Measurements from ENCODE around the gene HES1.

DNA sequence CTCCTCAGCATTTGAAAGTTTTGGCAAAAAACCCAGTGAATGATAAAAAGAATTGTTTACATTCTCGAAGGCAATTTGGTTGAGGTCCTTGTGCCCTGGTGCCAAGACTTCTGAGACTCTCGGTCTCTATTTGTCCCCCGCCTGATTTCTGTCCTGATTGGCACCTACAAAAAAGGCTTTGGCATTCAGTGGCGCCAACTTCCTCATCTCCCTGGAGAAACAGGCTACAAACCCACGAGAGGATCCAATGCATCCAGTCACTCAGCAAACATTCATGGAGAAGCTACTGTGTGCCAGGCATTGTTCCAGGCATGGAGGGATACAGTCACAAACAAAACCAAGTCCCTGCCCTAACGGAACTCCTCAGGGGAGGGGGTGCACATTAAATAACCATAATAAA lies 42.7 kb downstream of the HES1 start:
- TF ChIP-seq, protein P1, sequence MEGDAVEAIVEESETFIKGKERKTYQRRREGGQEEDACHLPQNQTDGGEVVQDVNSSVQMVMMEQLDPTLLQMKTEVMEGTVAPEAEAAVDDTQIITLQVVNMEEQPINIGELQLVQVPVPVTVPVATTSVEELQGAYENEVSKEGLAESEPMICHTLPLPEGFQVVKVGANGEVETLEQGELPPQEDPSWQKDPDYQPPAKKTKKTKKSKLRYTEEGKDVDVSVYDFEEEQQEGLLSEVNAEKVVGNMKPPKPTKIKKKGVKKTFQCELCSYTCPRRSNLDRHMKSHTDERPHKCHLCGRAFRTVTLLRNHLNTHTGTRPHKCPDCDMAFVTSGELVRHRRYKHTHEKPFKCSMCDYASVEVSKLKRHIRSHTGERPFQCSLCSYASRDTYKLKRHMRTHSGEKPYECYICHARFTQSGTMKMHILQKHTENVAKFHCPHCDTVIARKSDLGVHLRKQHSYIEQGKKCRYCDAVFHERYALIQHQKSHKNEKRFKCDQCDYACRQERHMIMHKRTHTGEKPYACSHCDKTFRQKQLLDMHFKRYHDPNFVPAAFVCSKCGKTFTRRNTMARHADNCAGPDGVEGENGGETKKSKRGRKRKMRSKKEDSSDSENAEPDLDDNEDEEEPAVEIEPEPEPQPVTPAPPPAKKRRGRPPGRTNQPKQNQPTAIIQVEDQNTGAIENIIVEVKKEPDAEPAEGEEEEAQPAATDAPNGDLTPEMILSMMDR (IDR thresholded peaks at IDR 0.05): no peak
- no peak for TF ChIP-seq POLR2A (IDR thresholded peaks at IDR 0.05)

Measured in right lobe of liver (tissue), 4 donors.